Activated T-helper 1 cell treated with Interleukin-2 at 50 U/mL for 16 hours (primary cell): ENCODE data around the gene OR4D11.
A peak's percentile ranks its signal among the peaks of the same experiment; 100 is the strongest.

Source experiments
- DNase-seq: peaks from one replicate; pipeline ENCODE4 v3.0.0-alpha.2; 2020; ENCODE audit warnings: low read depth

The OR4D11 gene

DNA sequence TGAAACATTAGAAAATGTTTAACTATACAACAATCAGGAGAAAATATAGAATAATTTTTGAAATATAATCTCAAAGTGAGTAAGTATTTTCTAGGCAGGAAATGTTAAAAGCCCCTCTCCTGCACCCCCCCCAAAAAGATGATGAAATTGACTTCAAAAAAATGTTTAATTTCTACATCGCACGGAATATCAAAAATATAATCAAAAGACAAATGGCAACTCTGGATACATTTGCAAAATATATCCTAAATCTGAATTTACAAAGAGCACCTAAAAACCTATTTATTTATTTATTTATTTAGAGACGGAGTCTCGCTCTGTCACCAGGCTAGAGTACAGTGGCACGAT is 44.9 kb downstream of the OR4D11 start:
- DNase-seq: no peak

DNA sequence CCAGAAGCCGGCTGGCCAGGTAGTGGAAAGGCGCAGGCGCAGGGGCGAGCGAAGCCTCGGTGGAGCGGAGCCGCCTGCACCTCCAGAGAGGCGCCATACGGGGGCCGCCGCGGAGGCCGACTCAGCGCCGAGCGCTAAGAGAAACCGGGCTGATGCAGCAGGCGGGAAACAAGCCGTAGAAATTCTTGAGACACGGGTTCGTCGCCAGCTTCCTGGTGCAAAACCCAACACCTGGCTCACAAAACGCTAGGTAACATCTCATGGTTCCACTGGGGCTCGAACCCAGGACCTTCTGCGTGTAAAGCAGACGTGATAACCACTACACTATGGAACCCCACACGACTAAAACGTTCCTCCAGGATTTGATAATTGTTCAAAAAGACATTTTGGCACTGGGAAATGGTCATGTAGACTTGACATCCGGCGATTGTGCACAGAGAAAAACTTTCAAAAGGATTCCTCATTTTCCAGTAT is 47.0 kb downstream of the OR4D11 start:
- peak; percentile 75 for DNase-seq

DNA sequence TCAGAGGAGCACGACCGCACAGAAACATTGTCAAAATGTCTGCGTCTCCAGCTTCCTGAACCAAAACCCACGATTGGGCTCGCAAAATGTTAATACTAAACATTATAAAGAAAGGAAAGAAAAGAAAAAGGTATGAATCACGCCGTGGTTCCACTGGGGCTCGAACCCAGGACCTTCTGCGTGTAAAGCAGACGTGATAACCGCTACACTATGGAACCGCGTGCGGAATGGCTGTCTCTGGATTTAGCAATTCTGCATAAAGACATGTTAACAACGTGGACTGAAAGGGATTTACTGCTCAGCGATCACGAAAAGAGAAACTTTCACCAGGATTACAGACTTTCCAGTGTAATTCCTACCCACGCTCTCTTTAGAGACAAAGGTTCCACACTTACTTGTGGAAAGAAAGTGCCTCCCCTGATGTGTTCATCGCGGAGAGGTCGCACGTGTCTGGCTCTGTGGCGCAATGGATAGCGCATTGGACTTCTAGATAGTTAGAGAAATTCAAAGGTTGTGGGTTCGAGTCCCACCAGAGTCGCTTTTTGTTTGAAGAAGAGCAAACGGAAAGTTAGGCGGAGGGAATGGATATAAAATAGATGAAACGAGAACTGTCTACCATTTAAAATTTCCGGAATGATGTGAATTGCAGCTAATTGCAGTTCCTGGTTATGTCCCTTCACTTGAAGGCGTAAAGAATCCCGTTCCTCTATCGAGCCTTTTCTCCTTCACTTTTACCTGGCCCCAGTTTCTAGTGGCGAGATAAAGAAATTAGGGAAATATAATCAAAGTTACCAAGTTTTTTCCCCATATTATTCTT is 47.7 kb downstream of the OR4D11 start:
- peak; percentile 53 for DNase-seq

DNA sequence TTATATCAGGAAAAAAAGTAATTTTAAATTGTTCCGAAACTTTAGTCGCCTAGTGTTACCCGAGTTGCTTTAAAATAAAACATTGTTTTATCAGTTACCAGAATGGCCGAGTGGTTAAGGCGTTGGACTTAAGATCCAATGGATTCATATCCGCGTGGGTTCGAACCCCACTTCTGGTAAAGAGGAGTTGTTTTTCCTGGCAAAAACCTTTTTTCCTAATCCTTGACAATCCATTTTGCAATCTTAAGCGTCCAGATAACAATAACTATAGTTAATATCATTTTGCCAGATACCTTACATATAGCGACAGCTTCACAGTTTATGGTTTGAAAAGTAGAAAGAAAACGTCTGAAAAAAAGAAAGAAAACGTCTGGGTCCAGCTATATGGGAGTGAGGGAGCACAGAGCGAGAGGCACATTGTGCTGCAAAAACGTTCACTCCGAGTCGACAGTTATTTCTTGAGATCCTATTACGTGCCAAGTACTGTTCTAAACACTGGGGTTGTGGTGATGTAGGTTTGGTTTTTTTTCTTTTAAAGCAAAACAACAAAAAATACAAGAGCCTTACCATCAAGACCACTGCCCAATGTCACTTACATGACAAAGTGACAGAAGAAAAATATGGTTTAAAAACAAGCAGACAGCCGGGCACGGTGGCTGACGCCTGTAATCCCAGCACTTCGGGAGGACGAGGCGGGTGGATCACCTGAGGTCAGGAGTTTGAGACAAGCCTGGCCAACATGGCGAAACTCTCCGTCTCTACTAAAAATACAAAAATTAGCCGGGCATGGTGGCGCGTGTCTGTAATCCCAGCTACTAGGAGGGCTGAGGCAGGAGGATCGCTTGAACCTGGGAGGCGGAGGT is 48.5 kb downstream of the OR4D11 start:
- DNase-seq: no peak

DNA sequence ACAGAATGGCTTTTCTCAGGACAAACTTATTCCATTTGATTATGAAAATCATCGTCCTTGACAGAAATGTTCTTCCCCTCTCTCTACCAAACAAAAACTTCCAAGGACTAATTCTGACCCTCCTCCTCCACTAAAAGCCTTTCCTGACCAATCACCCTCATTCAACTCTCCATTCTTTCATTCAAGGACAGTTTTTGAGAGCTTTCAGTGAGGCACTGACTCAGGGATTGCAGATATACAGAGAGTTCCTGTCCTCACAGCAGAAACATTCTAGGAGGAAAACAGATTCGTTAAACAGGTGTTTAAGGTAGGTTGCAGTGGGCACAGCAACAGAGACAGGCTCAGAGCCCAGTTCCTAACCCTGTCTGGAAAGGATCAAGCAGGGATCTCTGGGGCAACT is 49.5 kb downstream of the OR4D11 start:
- DNase-seq: no peak

DNA sequence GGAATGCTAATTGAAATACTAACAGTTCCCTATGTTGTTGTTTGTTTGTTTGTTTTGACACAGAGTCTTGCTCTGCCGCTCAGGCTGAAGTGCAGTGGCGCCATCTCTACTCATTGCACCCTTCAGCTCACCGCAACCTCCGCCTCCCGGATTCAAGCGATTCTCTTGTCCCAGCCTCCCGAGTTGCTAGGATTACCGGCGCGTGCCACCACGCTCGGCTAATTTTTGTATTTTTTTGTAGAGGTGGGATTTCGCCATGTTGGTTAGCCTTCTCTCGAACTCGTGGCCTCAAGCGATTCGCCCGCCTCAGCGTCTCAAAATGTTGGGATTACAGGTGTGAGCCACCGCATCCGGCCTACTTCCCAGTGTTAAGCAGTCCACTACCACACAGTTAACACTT is 49.9 kb downstream of the OR4D11 start:
- DNase-seq: no peak
